HG02763 (cell line): ENCODE data around the gene POU2F2.

Experiments used
- ATAC-seq: cut with Tn5 transposase; IDR thresholded peaks from one replicate; pipeline ENCODE4 v1.9.1; 2021; ENCODE audit warnings: mild to moderate bottlenecking, moderate library complexity; ENCODE audit not compliant: unreplicated experiment

Gene POU2F2

GRCh38 chr19:42129399-42130253 is 2.6 kb downstream of the POU2F2 start:
- ATAC-seq = peak; percentile 41

DNA sequence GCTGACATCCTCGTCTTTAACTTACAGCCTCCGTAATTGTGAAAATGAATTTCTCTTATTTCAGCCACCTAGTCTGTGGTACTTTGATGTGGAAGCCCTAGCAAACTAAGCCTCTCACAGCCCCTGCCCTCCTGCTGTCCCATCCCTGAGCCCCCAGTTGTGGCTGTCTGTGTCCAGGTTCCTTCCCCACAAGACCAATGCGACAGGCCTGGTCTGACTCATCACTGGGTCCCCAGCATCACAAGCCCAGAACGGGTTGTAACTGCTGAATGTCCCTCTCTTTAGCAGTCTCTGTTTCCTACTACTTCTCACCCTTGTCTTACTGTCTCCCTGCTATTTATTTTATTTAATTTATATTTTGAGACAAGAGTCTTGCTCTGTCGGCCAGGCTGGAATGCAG is 5.7 kb downstream of the POU2F2 start:
- ATAC-seq = no peak

DNA sequence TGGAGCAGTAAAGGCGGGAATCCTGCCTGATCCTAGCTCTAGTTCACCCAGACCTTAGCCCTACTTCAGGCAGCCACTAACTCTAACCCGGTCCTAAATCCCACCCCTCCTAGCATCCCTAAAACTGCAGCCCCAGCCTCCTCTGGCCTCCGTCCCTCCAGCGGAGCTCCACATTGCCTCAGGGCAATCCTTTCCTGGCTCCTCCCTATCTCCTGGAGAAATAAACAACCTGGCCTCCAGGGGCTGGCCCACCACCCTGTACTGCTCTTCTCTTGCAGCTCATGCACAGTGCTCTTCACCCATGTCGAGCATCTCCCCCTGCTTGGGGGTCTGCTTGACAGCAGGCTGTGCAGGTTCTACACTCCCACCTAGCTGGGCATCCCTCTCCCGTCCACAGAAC is 6.7 kb downstream of the POU2F2 start:
- no peak for ATAC-seq

DNA sequence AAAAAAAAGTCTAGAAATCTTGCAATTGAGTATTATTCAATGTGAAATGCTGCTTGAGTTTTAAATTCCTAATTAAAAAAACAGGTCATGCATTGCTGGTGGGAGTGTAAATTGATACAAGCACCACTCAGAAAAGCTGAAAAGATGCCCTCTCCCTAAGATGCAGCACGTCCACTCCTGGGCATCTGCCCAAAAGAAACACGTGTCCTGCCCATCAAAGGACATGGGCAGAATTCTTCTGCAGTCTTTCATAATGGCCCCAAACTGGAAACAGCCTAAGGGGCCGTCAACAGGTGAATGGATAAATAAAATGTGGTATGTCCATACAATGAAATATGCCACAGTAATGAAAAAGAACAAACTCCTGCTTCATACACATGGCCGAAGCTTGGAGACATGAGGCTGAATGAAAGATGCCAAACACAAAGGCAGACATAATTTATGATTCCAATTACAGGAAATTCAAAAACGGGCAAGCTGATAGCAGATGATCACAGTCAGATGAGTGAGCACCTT is 7.8 kb downstream of the POU2F2 start:
- no peak for ATAC-seq

DNA sequence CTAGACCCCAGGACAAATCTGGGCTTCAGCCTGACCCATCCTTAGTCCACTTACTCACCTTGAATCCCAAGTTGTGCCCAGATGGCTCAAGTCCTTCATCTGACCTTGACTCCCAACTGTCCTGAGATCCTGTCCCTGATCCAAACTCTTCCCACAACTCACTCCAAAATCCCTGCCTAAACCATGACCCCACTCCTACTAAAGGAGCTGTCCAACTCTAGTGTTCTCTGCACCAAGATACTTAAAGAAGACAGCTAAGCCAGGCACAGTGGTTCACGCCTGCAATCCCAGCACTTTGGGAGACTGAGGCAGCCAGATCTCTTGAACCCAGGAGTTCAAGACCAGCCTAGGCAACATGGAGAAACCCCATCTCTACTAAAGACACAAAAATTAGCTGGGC is 8.5 kb downstream of the POU2F2 start:
- ATAC-seq = no peak

DNA sequence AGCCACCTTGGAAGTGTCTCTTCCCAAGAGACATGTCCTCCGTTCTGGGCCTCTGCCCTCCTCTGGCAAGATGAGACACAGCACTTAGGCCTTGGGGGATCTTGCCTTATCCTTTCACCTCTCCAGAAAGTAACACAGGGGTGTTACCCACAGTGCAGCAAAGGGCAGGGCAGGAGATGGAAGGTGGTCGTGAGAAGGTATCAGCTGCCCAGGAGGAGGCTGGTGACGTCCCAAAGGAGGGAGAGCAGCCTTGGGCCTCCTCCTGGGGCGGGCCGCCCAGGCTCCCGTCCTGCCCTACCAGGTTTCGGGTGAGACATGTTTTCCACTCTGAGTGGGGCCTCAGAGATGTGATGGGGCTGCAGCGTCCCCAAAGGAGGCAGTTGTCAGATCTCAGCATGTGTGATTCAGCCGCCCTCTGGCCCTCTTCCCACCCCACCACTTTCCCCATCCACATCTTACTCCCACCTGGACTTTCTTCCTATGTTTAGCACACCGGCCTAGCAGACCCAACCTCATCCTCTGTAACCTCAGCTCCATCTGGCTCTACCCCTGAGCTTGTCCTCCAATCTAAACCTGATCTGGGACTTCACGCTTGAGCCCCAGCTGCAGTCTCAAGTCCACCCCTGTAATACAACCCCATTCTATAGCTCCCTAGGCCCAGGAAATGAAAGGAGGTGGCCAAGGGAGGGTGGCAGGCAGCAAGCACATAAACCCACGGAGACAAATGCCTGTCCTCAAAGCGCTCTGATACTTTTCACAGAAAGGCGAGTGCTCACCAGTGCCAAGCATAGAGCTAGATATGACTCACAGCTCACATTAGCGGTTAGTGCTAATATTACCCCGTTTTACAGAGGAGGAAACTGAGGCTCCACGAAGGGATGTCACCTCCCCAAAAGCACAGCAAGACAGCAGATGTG is 9.3 kb downstream of the POU2F2 start:
- ATAC-seq = no peak

- no peak for ATAC-seq
Observed at GRCh38 chr19:42121656-42122069, 10.6 kb downstream of the POU2F2 start.

DNA sequence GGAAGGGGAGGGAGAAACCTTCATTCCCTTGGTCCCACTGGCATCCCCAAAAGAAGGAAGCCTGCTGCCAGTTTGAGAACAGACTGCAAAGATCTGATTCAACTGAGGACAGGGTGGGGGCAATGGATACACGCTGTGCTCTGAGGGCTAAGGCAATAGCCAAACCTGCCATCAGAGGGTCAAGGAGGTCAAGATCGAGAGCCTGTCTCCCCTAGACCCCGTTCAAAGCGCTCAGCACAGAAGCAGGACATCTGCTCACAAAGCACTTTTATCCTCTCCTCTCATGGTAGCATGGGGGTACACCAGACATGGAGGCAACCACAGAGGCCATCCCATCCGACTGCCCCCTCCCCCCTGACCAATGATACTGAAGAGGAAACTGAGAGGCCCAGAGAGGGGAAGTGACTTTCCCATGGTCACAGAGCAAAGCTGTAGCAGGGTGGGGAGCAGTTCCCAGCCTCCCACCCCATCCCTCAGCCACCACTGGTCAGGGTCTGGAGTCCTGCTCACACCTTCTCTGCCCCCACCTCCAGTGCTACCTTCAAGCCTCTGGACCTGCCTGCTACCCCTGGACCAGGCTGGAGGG is 11.1 kb downstream of the POU2F2 start:
- ATAC-seq = no peak

GRCh38 chr19:42120276-42120980 is 11.8 kb downstream of the POU2F2 start:
- ATAC-seq = no peak

- no peak for ATAC-seq
Observed at GRCh38 chr19:42117076-42117475, 15.2 kb downstream of the POU2F2 start.

DNA sequence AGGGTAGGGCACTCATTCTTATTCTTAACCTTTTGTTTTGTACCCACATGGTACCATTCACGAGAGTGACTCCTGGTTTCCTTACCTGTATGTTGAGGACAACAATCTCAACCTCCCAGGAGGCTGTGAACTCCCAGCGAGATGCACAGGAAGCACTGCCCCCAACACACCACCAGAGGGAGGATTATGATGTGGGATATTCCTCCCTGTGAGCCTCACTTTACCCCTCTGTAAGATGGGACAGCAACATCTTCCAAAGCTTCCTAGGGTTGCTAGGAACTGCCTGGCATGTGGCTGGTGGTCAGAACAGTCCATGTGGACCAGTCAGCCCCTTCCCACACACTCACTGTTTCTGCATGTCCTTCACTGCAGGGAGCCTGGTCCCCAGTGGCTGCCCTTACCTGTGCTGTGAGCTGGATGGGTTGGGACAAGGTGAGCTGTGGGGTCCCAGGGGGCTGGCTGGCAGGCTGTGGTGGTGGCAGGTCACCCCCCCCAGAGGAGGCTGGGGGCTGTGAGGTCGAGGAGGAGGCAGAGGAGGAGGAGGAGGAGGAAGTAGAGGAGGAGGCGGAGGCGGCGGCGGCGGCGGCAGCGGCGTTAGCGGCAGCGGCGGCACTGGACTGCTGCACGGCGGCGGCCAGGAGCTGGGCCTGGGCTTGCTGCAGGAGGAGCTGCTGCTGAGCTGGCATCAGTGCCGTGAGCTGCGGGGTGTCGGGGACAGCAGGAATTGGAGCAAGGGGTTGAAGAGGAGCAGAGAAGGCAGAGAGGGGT is 15.8 kb downstream of the POU2F2 start:
- ATAC-seq = no peak

DNA sequence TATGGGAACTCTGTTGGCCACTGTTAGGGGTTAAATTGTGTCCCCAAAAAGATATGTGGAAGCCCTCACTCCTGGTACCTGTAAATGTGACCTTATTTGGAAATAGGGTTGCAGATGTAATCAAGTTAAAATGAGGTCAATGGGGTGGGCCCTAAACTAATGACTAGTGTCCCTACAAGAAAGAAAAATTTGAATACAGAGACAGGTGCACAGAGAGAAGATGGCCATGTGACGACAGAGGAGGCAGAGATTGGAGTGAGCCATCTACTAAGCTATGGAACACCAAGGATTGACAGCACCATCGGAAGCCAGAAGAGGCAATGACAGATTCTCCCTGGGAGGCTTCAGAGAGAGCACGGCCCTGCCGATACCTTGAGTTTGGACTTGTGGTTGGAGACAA is 16.5 kb downstream of the POU2F2 start:
- no peak for ATAC-seq

- no peak for ATAC-seq
Observed at GRCh38 chr19:42115219-42115618, 17.0 kb downstream of the POU2F2 start.

GRCh38 chr19:42114412-42114811 is 17.8 kb downstream of the POU2F2 start:
- ATAC-seq = peak; percentile 50

DNA sequence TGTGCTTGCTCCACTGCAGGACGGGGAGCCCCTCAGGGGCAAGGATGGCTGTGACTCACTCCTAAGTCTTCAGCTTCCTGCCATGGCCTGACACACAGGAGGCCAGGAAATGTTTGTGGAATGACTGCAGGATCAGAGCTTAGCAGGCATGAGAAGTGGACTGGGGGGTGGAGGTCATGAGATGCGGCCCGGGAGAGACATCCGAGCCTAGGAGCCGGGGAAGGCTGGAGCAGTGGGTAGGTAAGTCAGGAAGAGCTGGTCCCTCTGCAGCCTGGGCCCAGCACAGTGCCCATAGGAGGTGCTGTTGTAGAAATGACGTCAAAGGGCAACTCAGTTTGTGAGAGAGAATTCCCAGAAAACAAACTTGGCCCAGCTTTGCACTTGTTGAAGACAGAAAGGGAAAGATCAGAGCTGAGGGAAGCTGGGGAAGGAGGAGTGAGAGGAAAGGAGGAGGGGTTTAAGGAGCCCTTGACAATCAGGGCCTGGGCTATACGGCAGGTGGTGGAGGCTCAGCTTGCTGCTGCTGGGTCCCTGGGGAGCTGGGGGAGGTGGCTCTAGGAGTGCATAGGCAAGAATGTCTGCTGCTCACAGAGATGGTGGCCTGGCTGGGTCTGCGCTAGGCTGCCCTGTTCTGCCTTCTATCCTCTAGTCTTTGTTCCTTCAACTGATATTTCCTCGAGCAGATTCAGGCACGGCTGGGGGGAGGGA is 18.5 kb downstream of the POU2F2 start:
- peak; percentile 43 for ATAC-seq

DNA sequence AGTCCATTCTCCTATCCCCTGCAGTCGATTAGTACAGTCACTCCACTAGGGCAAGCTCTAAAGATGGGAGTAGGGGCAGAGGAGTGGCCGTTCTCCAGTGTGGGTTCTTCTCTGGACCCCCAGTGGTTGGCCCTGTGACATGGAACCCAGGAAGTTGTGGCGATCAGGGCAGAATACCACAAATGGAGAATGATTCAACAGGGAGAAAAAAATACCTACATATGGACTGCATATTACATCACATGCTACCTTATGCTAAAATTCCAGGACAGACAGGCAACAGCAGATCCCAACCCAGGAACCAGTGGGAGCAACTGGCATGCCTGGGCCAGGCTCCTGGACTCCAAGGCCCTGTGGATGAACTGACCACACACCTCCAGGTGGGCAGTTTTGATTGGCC is 20.4 kb downstream of the POU2F2 start:
- no peak for ATAC-seq

DNA sequence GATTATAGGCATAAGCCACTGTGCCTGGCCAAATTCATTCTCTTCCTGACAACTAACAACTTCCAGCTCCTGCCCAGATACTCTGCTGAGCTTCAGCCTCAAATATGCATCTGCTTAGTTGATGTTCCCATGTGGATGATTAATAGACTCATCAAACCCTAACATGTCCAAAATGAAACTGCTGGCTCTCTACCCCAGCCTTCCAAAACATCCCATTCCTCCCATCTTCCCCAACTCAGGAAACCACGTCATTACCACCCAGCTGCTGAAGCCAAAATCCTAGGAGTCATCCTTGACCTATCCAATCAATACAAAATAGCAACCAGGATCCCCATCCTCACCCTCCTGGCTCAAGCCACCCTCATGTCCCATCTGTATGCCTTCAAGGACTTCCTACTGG is 20.9 kb downstream of the POU2F2 start:
- ATAC-seq = no peak

GRCh38 chr19:42110658-42111057 is 21.6 kb downstream of the POU2F2 start:
- no peak for ATAC-seq

DNA sequence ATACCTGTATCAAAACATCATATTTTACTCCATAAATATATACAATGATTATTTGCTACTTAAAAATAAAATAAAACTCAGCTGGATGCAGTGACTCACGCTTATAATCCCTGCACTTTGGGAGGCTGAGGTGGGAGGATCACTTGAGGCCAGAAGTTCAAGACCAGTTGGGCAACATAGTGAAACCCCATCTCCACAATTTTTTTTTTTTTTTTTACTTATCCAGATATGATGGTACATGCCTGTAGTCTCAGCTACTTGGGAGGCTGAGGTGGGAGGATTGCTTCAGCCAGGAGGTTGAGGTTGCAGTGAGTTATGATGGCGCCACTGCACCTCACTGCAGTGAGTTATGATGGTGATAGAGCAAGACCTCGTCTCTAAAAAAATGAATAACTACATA is 22.4 kb downstream of the POU2F2 start:
- ATAC-seq = no peak
